Naive B cell (primary cell): ENCODE measurements around the gene ACSBG1. TPM values are rescaled to one million over a fixed set of nuclear protein-coding genes. Genes with fewer than 3 reads are reported as not detected.

ENCODE experiments used
- ATAC-seq, 2 donors: fragments of 150-1000 bp; cut with Tn5 transposase; 2 replicates each; pipeline ENCODE4 v1.10.0; 2021; ENCODE audit warnings: low read depth in 2 of 2, mild to moderate bottlenecking in 2 of 2, moderate library complexity in 2 of 2
- DNase-seq: peaks from one replicate; pipeline ENCODE4 v3.0.0; 2022
- H3K27ac Mint-ChIP-seq, 6 donors: one replicate each; pipeline ENCODE4 v1.8.0; 2020 to 2022; ENCODE audit warnings: mild to moderate bottlenecking in 6 of 6, mixed read lengths in 6 of 6, moderate library complexity in 5 of 6, inconsistent platforms in 2 of 6
- H3K27me3 Mint-ChIP-seq, 3 donors: one replicate each; pipeline ENCODE4 v1.8.0; 2021 to 2022; ENCODE audit warnings: mixed read lengths in 3 of 3, mild to moderate bottlenecking in 1 of 3
- H3K36me3 Mint-ChIP-seq, 2 donors: one replicate each; pipeline ENCODE4 v1.8.0; 2020 to 2022; ENCODE audit warnings: mixed read lengths in 2 of 2, inconsistent platforms in 1 of 2, mild to moderate bottlenecking in 1 of 2
- H3K4me1 Mint-ChIP-seq, 3 donors: one replicate each; pipeline ENCODE4 v1.8.0; 2020 to 2022; ENCODE audit warnings: mixed read lengths in 3 of 3, inconsistent platforms in 1 of 3, mild to moderate bottlenecking in 1 of 3, moderate library complexity in 1 of 3
- H3K4me3 Mint-ChIP-seq, 8 donors: one replicate each; pipeline ENCODE4 v1.8.0; 2020 to 2022; ENCODE audit warnings: mild to moderate bottlenecking in 8 of 8, mixed read lengths in 8 of 8, moderate library complexity in 8 of 8, inconsistent platforms in 2 of 8
- H3K9me3 Mint-ChIP-seq, 7 donors: one replicate each; pipeline ENCODE4 v1.8.0; 2020 to 2022; ENCODE audit warnings: mixed read lengths in 7 of 7, mild to moderate bottlenecking in 5 of 7, inconsistent platforms in 2 of 7, moderate library complexity in 1 of 7
- polyA plus RNA-seq, 6 donors: library from polyadenylated mRNA; unstranded; fragments of 300-500 nt; fragmentation: Illumina TruSeq; gene quantifications; one replicate each; pipeline ENCODE4 v1.2.3, GENCODE V29; 2021; ENCODE audit warnings: low read depth in 6 of 6

Gene ACSBG1
- polyA plus RNA-seq, 6 donors from 2014 or later: 0.06 to 0.17 (median 0.15) TPM; not detected in 3

DNA sequence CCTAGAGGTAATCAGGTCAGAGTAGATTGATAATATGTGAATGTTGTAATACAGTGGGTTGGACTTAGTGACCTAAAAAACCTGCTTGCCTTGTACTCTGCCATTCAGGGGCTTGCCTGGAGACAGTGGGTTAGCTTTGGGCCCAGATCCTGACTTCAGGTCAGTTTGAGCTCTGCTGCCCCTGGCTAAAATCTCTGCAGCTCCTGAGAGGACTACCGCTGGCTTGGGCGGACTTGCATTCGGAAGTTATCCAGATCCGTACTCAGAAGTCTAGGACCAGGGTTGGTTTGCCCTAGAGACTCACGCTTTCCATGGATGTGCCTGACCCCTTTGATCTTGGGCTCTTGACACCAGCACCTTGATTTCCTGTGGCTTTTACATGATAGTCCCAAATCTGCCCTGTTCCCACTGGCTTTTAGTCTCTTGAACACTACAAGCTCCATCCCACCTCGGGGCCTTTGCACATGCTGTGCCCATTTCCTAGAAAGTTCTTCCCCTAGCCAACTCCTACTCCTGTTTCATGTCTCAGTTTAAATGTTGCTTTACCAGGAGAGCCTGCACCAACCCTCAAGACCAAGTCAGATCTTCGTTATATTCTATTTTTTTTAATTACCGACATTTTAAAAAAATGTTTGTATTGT is 5.9 kb downstream of the ACSBG1 start:
- ATAC-seq (no peak), DNase-seq (no peak)
- H3K27me3 Mint-ChIP-seq: peaks cover 0 to 3% (median 2%) of the 10 kb centered on the region in 3 donors
- no peak overlapping the region for H3K4me3 Mint-ChIP-seq
- peaks cover 0 to 2% (median 0%) of the 10 kb centered on the region in 7 donors for H3K9me3 Mint-ChIP-seq
- H3K36me3 Mint-ChIP-seq: no peaks in the 10 kb centered on the region
- H3K27ac Mint-ChIP-seq: no peak overlapping the region
- H3K4me1 Mint-ChIP-seq: no peaks in the 10 kb centered on the region

DNA sequence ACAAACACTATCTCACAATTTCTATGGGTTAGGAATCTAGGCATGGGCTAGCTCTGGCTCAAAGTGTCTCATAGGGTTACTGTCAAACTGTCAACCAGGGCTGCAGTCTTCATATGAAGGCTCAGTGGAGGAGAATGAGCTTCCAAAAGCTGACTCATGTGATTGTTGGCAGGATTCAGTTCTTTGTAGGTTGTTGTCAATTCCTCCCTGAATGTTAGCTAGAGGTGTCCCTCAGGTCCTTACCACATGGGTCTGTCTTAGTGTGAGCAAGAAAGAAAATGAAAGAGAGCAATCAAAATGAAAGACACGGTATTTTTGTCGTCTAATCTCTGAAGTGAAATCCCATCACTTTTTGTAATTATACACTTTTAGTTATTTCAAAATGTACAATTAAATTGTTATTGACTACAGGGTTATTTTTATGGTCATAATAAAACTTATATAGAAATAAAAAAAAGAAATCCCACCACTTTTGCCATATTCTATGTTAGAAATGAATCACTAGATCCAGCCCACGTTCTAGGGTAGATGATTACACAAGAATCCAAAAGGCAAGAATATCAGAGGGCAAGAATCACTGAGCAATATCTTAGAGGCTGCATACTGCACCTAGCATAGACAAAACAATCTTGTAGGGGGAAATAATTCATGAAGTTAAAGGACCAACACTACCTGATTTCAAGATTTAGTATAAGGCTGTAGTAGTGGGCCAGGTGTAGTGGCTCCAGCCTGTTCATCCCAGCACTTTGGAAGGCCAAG is 8.4 kb downstream of the ACSBG1 start:
- Mint-ChIP-seq H3K27ac (peak overlapping the region in 2 of 6 donors; percentile 41 to 55), H3K9me3 (peaks cover 0 to 2% (median 0%) of the 10 kb centered on the region in 7 donors), H3K36me3 (no peaks in the 10 kb centered on the region), H3K27me3 (peaks cover 0 to 3% (median 0%) of the 10 kb centered on the region in 3 donors), H3K4me1 (no peaks in the 10 kb centered on the region), H3K4me3 (no peak overlapping the region)
- ATAC-seq: no peak
- DNase-seq: no peak

DNA sequence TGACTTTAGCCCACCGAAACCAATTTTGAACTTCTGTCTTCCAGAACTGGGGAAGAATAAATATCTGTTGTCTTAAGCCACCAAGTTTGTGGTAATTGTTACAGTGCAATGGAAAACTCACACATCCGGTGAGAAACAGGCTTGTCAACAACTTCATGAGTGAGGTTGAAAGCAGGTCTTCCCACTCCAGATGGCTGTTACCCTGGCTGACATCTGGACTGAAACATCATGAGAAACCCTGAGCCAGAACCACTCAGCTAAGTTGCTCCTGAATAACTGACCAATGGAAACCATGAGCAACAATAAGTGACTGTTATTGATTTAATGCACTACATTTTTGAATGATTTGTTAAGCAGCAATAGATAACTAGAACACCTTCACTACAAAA is 10.3 kb downstream of the ACSBG1 start:
- no peaks in the 10 kb centered on the region for H3K36me3 Mint-ChIP-seq
- DNase-seq (no peak), ATAC-seq (no peak)
- peaks cover 0 to 2% (median 0%) of the 10 kb centered on the region in 7 donors for H3K9me3 Mint-ChIP-seq
- H3K27ac Mint-ChIP-seq: no peak overlapping the region
- H3K27me3 Mint-ChIP-seq: peaks cover 0 to 6% (median 0%) of the 10 kb centered on the region in 3 donors
- no peak overlapping the region for H3K4me3 Mint-ChIP-seq
- no peaks in the 10 kb centered on the region for H3K4me1 Mint-ChIP-seq

GRCh38 chr15:78223396-78224022 is 10.9 kb downstream of the ACSBG1 start:
- Mint-ChIP-seq H3K27me3 (peaks cover 0 to 6% (median 2%) of the 10 kb centered on the region in 3 donors), H3K4me1 (no peaks in the 10 kb centered on the region), H3K36me3 (no peaks in the 10 kb centered on the region), H3K27ac (peak overlapping the region in 1 of 6 donors; percentile 30), H3K9me3 (peaks cover 0 to 2% (median 0%) of the 10 kb centered on the region in 7 donors), H3K4me3 (no peak overlapping the region)
- ATAC-seq (no peak), DNase-seq (no peak)

DNA sequence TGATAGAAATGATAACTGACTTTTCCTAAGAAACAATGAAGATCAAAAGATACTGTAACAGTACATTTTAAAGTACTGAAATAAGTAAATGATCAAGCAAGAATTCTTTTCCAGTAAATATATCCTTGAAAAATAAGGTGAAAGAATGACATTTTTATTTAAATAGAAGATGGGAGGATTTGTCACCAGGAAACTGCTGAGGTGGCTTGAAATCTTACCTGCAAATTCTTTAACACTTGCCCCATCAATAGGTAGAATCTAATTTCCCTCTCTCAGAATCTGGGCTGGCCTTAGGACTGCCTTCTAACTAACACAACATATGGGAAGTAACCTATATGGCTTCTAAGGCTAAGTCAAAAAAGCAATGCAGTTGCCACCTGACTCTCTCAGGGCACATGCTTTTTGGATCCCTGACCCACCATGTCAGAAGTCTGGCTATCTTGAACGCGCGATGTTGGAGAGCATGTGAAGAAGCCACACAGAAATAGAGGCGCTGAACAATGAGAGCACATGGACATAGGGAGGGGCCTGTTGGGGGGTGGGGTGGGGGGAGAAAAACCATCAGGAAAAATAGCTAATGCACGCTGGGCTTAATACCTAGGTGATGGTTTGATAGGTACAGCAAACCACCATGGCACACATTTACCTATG is 11.5 kb downstream of the ACSBG1 start:
- Mint-ChIP-seq H3K27me3 (peaks cover 0 to 10% (median 7%) of the 10 kb centered on the region in 3 donors), H3K9me3 (peaks cover 0 to 2% (median 0%) of the 10 kb centered on the region in 7 donors), H3K4me1 (no peaks in the 10 kb centered on the region), H3K27ac (no peak overlapping the region), H3K36me3 (no peaks in the 10 kb centered on the region), H3K4me3 (no peak overlapping the region)
- ATAC-seq: no peak
- no peak for DNase-seq

DNA sequence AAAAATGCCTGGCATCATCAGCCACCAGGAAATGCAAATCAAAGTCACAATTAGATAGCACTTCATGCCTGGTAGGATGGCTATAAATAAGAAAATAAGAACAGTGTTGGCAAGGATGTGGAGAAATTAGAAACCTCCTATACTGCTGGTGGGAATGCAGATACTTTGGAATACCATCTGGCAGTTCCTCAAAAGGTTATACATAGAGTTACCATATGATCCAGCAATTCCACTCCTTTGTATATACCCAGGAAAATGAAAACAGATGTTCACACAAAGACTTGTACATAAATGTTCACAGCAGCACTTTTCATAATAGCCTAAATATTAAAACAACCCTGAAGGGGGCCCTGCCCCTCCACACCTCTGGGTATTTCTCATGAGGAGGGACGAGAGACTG is 13.7 kb downstream of the ACSBG1 start:
- ATAC-seq (no peak), DNase-seq (no peak)
- no peak overlapping the region for H3K4me3 Mint-ChIP-seq
- H3K4me1 Mint-ChIP-seq: no peaks in the 10 kb centered on the region
- peaks cover 0 to 21% (median 10%) of the 10 kb centered on the region in 3 donors for H3K27me3 Mint-ChIP-seq
- peaks cover 0 to 2% (median 0%) of the 10 kb centered on the region in 7 donors for H3K9me3 Mint-ChIP-seq
- H3K36me3 Mint-ChIP-seq: no peaks in the 10 kb centered on the region
- no peak overlapping the region for H3K27ac Mint-ChIP-seq

DNA sequence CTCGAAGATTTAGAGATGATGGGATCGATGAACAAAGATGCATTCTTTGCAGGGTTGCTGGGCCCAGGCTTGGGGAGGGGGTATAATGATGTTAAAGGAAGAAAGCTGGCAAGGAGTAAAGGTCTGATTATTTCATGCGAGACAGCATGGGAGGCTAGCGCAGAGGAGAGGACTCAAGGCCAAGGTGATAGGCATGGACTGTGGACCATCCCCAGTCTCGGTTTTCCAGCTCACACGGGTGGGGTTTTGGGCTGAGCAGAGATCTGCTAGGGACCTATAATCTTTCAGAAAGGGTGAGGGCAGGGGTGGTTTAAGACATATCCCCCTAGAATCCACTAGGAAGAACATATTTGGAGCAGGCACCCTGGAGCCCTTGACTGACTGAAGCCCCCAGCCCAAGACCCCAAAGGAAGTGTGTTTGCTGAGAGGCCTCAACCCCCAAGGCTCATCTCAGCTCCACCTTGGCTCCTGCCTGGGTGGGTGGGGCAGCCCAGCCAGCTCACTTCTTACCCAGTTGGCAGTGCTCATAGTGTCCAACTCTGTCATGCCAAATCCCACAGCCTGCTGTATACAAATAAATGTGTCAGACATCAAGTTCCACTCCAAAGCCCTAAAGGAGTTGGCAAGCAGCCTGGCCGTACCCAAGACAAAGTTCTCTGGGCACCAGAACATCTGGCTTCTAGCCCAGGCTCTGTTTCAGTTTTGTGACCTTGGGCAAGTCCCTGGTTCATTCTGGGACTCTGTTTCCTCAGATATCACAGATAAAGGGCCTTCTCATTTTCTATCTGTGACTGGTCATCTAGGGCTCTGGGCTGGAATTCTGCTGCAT is 17.9 kb downstream of the ACSBG1 start:
- no peaks in the 10 kb centered on the region for H3K36me3 Mint-ChIP-seq
- DNase-seq: no peak
- H3K27ac Mint-ChIP-seq: no peak overlapping the region
- H3K9me3 Mint-ChIP-seq: no peaks in the 10 kb centered on the region
- no peaks in the 10 kb centered on the region for H3K4me1 Mint-ChIP-seq
- ATAC-seq: no peak
- H3K27me3 Mint-ChIP-seq: peaks cover 3 to 51% (median 45%) of the 10 kb centered on the region in 3 donors
- peak overlapping the region in 1 of 8 donors; percentile 35 for H3K4me3 Mint-ChIP-seq

GRCh38 chr15:78213956-78214355 is 20.4 kb downstream of the ACSBG1 start:
- Mint-ChIP-seq H3K4me3 (no peak overlapping the region), H3K36me3 (no peaks in the 10 kb centered on the region), H3K27ac (no peak overlapping the region), H3K4me1 (no peaks in the 10 kb centered on the region), H3K9me3 (no peaks in the 10 kb centered on the region), H3K27me3 (peaks cover 8 to 53% (median 45%) of the 10 kb centered on the region in 3 donors)
- ATAC-seq (no peak), DNase-seq (no peak)

GRCh38 chr15:78213425-78213750 is 21.0 kb downstream of the ACSBG1 start:
- Mint-ChIP-seq H3K4me1 (no peaks in the 10 kb centered on the region), H3K36me3 (no peaks in the 10 kb centered on the region), H3K9me3 (no peaks in the 10 kb centered on the region), H3K27me3 (peaks cover 8 to 50% (median 43%) of the 10 kb centered on the region in 3 donors), H3K4me3 (no peak overlapping the region), H3K27ac (no peak overlapping the region)
- DNase-seq (no peak), ATAC-seq (no peak)

- no peaks in the 10 kb centered on the region for H3K9me3 Mint-ChIP-seq
- no peaks in the 10 kb centered on the region for H3K4me1 Mint-ChIP-seq
- H3K27ac Mint-ChIP-seq: no peak overlapping the region
- H3K36me3 Mint-ChIP-seq: no peaks in the 10 kb centered on the region
- peaks cover 8 to 46% (median 40%) of the 10 kb centered on the region in 3 donors for H3K27me3 Mint-ChIP-seq
- DNase-seq: no peak
- H3K4me3 Mint-ChIP-seq: no peak overlapping the region
- no peak for ATAC-seq
Measured at GRCh38 chr15:78212546-78213424, 21.6 kb downstream of the ACSBG1 start.

DNA sequence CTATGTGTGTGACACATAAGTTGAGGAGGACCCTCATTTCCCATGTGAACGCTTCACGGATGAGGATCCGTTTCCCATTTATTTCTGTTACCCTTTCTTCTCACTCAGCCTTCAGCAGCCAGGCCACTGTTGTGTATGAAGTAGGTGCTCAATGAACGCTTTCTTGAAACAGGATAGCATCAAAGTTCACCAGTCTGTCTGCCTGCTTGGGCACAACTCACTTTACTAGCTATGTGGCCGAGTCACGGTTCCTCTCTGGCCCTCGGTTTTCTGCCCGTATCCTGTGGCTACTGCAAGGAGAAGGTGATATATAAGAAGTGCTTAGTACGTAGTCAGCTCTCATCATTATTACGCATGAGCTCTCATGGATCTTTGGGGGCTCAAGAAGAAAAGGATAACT is 22.4 kb downstream of the ACSBG1 start:
- Mint-ChIP-seq H3K27me3 (peaks cover 8 to 45% (median 40%) of the 10 kb centered on the region in 3 donors), H3K36me3 (no peaks in the 10 kb centered on the region), H3K27ac (no peak overlapping the region), H3K4me3 (no peak overlapping the region), H3K4me1 (no peaks in the 10 kb centered on the region), H3K9me3 (no peaks in the 10 kb centered on the region)
- no peak for DNase-seq
- no peak for ATAC-seq

GRCh38 chr15:78211189-78211921 is 23.0 kb downstream of the ACSBG1 start:
- no peak overlapping the region for H3K4me3 Mint-ChIP-seq
- no peak for DNase-seq
- H3K27ac Mint-ChIP-seq: peak overlapping the region in 1 of 6 donors; percentile 42
- no peaks in the 10 kb centered on the region for H3K4me1 Mint-ChIP-seq
- H3K9me3 Mint-ChIP-seq: no peaks in the 10 kb centered on the region
- H3K36me3 Mint-ChIP-seq: no peaks in the 10 kb centered on the region
- peaks cover 8 to 40% (median 38%) of the 10 kb centered on the region in 3 donors for H3K27me3 Mint-ChIP-seq
- ATAC-seq: no peak
